Heart right ventricle (tissue), 16 donors: ENCODE results near the gene GPBP1L1. TPM values are rescaled to one million over a fixed set of nuclear protein-coding genes. Genes with fewer than 3 reads are reported as not detected.

ENCODE experiments used
- ATAC-seq, 8 donors: fragments of 200-7000 bp; cut with Tn5 transposase; one replicate each; pipeline ENCODE4 v1.9.1; 2020; ENCODE audit warnings: mild to moderate bottlenecking in 8 of 8, moderate library complexity in 8 of 8, moderate number of reproducible peaks in 1 of 8
- DNase-seq, 2 donors: peaks; one replicate each; pipeline ENCODE4 v3.0.0-alpha.2; 2020
- H3K27ac ChIP-seq, 10 donors: fragments of 200-600 bp; sonication (generic) in 2 of 10; one replicate each; pipeline versions ENCODE4 v1.5.0 to v1.8.0; 2020 to 2022; ENCODE audit warnings: mild to moderate bottlenecking in 3 of 10
- H3K27me3 ChIP-seq, 7 donors: fragments of 200-600 bp; one replicate each; pipeline ENCODE4 v1.8.0; 2021 to 2022; ENCODE audit warnings: mild to moderate bottlenecking in 2 of 7
- H3K36me3 ChIP-seq, 9 donors: fragments of 200-600 bp; sonication (generic) in 1 of 9; one replicate each; pipeline versions ENCODE4 v1.5.0 to v1.8.0; 2020 to 2022; ENCODE audit warnings: mild to moderate bottlenecking in 2 of 9
- H3K4me1 ChIP-seq, 9 donors: fragments of 200-600 bp; sonication (generic) in 1 of 9; one replicate each; pipeline versions ENCODE4 v1.5.0 to v1.8.0; 2020 to 2022; ENCODE audit warnings: mild to moderate bottlenecking in 4 of 9
- H3K4me3 ChIP-seq, 10 donors: fragments of 200-600 bp; sonication (generic) in 2 of 10; one replicate each; pipeline versions ENCODE4 v1.5.0 to v1.8.0; 2020 to 2022; ENCODE audit warnings: mild to moderate bottlenecking in 7 of 10, moderate library complexity in 2 of 10
- H3K9me3 ChIP-seq, 11 donors: fragments of 200-600 bp in 10 of 11; sonication (generic) in 2 of 11; one replicate each; pipeline versions ENCODE4 v1.5.0 to v1.8.0; 2013 to 2022; ENCODE audit warnings: mild to moderate bottlenecking in 2 of 11, control low read depth in 1 of 11, moderate library complexity in 1 of 11
- WGBS, 2 donors: extraction: QIAGEN DNeasy Blood & Tissue Kit; methylation state at CpG; one replicate each; pipeline ENCODE4 v1.1.7; 2013; ENCODE audit warnings: inconsistent platforms in 1 of 2; 5-methylcytosine and 5-hydroxymethylcytosine counted together
- intact Hi-C, 10 donors: fragments of 100-400 bp; cut with DNase I; formaldehyde crosslinking; loops; one replicate each; pipeline versions ENCODE4 v1.11.1 to v1.14.2; 2022
- polyA plus RNA-seq, 2 donors: library from polyadenylated mRNA; stranded (reverse); fragments of 200-250 nt; gene quantifications; one replicate each; pipeline ENCODE4 v1.2.3, GENCODE V29; 2013
- total RNA-seq, 10 donors: library from RNA; stranded (reverse); fragmentation: NEBNext Ultra II Directional in 3 of 10; extraction: Animal tissue kit (Norgen Biotek cat#: 25700) in 3 of 10; gene quantifications; one replicate each; pipeline versions ENCODE4 v1.2.1 to v1.2.4, GENCODE V29; 2021 to 2023
- TF ChIP-seq, protein P1 (sequence below), 9 donors: fragments of 200-600 bp; sonication (generic) in 2 of 9; IDR thresholded peaks; one replicate each; pipeline versions ENCODE4 v1.5.0 to v1.8.0; 2021 to 2022; ENCODE audit warnings: antibody characterized with exemption in 9 of 9, mild to moderate bottlenecking in 5 of 9, moderate library complexity in 1 of 9
- donor health status: Arrhythmogenic right ventricular cardiomyopathy.
- donor health status: ischemic (EF 13 %, LVEDD 7.1; RV severe dilation, severe dysfunction).
- donor health status: healthy with polysubstance abuse.
- donor health status: DM: no; HTN: yes; CAD: no.
- donor health status: DM: no; HTN: no; CAD: no.
- donor health status: ischemic (EF 25% LVEDD 6.9; RV normal size, moderate dysfunction).
- donor health status: ischemic (EF 25% LVEDD 5.7; RV mildly dilated, moderate dysfunction).
- donor health status: healthy.
- donor health status: DM: yes; HTN: yes; CAD: no.
- donor health status: Ischemic cardiomyopathy.
- donor health status: ischemic (EF 35%, LVEDD 5.7; RV mildly dilated, moderate dysfunction).
- donor health status: nonischemic (EF 11% LVEDD 7.7; RV severe dilation, severe dysfunction).
- donor health status: DM: yes; HTN: yes; CAD: no.
- donor health status: PGD.
- donor health status: ischemic (EF 29% LVEDD 5.4; RV normal size, mild dysfunction).
- donor health status: nonischemic (EF 23%, LVEDD 6.1; RV moderate dilation, normal function).

Gene GPBP1L1
- total and polyA plus RNA-seq, 12 donors, result 27.6 to 95.0 (median 81.6) TPM

DNA sequence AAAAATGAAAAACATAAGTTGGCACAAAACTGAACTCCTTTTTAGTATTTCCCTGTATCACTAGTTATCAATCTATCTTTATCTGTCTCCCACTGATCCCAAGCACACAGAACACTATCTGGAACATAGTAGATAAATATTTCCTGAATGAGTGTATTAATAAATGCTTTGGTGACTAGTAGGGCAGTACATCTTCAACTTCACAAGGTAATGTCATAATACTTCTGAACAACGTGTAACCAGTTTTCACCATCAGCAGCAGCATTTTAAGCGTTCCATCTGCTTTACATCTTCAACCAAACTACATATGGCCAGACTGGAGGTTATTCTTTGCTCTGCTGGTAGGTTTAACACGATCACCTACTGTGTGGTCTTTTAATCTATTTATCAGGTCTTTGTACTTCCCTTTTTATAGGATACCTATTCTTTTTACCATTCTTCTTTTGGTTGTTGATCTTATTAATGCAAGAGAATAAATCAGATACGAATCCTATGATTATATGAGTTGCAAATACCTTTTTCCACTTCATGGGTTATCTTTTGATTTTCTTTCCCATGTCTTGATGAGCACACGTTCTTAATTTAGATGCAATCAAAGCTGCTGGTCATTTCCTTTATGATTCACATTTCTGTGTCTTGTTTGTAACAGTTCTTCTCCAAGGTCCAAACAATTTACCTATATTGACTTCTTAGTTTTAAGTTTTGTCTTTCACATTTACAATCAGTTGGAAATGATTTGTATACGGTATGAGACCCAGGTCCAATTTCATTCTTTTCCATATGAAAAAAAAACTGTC is 16.3 kb downstream of the GPBP1L1 start:
- H3K4me1 ChIP-seq, result peaks cover 5 to 97% (median 77%) of the 10 kb centered on the region in 9 donors

DNA sequence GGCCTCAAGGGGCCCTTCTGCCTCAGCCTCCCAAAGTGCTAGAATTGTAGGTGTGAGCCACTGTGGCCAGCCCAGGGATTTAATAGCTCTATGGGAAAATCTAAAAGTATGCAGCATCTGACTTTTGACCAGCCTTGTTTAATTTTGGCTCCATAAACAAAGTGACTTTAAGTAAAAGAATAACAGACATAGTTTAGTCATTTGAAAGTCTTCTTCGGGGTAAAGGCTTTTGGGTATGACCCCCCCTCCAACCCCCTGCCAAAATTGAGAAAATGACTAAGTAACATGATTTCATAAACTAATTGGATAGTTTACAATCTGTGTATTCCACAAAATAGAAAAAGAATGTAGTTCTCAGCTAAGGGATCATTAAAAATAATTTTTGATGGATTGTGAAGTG is 17.0 kb downstream of the GPBP1L1 start:
- Histone ChIP-seq H3K4me1 (peaks cover 5 to 90% (median 70%) of the 10 kb centered on the region in 9 donors), H3K27ac (peak overlapping the region in 1 of 10 donors; percentile 27), H3K27me3 (no peaks in the 10 kb centered on the region), H3K36me3 (peaks cover 0 to 12% (median 0%) of the 10 kb centered on the region in 9 donors), H3K9me3 (no peaks in the 10 kb centered on the region), H3K4me3 (no peak overlapping the region)
- DNase-seq, result no peak
- 59 to 78% methylated on average over 1 of the region's 1 CpG for WGBS, 2 donors
- ATAC-seq, result no peak
- TF ChIP-seq, protein P1, sequence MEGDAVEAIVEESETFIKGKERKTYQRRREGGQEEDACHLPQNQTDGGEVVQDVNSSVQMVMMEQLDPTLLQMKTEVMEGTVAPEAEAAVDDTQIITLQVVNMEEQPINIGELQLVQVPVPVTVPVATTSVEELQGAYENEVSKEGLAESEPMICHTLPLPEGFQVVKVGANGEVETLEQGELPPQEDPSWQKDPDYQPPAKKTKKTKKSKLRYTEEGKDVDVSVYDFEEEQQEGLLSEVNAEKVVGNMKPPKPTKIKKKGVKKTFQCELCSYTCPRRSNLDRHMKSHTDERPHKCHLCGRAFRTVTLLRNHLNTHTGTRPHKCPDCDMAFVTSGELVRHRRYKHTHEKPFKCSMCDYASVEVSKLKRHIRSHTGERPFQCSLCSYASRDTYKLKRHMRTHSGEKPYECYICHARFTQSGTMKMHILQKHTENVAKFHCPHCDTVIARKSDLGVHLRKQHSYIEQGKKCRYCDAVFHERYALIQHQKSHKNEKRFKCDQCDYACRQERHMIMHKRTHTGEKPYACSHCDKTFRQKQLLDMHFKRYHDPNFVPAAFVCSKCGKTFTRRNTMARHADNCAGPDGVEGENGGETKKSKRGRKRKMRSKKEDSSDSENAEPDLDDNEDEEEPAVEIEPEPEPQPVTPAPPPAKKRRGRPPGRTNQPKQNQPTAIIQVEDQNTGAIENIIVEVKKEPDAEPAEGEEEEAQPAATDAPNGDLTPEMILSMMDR (IDR thresholded peaks at IDR 0.05), result no peak
- intact Hi-C loops, result no loop called here

More for the DNA sequence above, 16.3 kb downstream of the GPBP1L1 start:
- TF ChIP-seq, protein P1 (IDR thresholded peaks at IDR 0.05), result no peak
- DNase-seq (no peak), ATAC-seq (no peak)
- no peaks in the 10 kb centered on the region for H3K9me3 ChIP-seq
- no peaks in the 10 kb centered on the region for H3K27me3 ChIP-seq
- H3K4me3 ChIP-seq, result no peak overlapping the region
- 67 to 70% methylated on average over 6 of the region's 6 CpGs for WGBS, 2 donors
- H3K27ac ChIP-seq, result peak overlapping the region in 1 of 10 donors; percentile 27
- H3K36me3 ChIP-seq, result peaks cover 0 to 17% (median 0%) of the 10 kb centered on the region in 9 donors
- intact Hi-C loops, result loop anchor here in 1 of 10 donors (10.0 kb wide), 1 partner anchor 85 kb away; the partner anchor contains the start of gene NASP

DNA sequence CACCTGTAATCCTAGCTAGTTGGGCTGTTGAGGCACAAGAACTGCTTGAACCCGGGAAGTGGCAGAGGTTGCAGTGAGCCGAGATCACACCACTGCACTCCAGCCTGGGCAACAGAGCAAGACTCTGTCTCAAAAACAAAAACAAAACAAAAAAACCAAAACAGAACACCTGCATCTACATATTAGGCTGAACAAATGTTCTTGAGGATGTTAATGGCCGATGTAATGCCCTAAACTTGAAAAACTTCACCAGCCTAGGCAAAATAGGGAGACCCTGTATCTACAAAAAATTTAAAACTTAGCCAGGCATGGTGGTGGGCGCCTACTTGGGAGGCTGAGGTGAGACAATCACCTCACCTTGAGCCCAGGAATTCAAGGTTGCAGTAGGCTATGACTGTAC is 17.8 kb downstream of the GPBP1L1 start:
- Histone ChIP-seq H3K27ac (peak overlapping the region in 1 of 10 donors; percentile 8), H3K9me3 (no peaks in the 10 kb centered on the region), H3K27me3 (no peaks in the 10 kb centered on the region), H3K36me3 (peaks cover 0 to 6% (median 0%) of the 10 kb centered on the region in 9 donors), H3K4me3 (no peak overlapping the region), H3K4me1 (peaks cover 2 to 82% (median 61%) of the 10 kb centered on the region in 9 donors)
- TF ChIP-seq, protein P1 (IDR thresholded peaks at IDR 0.05), result no peak
- no peak for ATAC-seq
- intact Hi-C loops, result no loop called here
- 96% methylated on average over 4 of the region's 4 CpGs for WGBS, 2 donors
- DNase-seq, result no peak

DNA sequence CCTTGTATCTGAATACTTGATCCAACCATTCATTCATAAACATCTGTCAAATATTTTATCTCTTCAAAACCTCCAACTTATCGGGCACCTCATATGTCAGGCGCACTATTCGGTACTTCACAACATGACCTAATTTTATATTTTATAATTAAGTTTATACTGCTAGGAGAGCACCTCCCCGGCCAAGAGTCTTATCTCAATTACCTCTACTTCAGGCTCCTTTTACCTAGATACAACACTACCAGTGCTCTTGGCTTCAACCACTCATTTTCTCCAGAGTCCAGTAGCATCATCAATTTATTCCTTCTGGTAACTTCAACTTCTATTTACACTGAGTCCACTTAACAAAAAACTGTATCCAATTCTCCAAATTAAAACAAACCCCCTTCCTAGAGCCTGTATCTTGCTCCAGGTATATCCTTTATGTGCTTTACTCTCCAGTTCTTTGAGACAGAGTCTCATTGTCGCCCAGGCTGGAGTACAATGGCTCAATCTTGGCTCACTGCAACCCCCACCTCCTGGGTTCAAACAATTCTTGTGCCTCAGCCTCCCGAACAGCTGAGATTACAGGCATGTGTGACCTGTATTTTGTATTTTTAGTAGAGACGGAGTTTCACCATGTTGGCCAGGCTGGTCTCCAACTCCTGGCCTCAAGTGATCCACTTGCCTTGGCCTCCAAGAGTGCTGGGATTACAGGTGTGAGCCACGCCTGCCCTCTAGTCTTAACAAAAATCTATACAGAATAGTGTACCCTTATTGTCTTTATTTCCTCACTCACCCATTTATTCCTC is 18.8 kb downstream of the GPBP1L1 start:
- ATAC-seq, result peak in 1 of 8 donors; percentile 31
- Histone ChIP-seq H3K36me3 (peaks cover 0 to 6% (median 0%) of the 10 kb centered on the region in 9 donors), H3K4me3 (no peak overlapping the region), H3K4me1 (peaks cover 2 to 79% (median 62%) of the 10 kb centered on the region in 9 donors), H3K9me3 (no peaks in the 10 kb centered on the region), H3K27me3 (no peaks in the 10 kb centered on the region), H3K27ac (peak overlapping the region in 1 of 10 donors; percentile 4)
- TF ChIP-seq, protein P1 (IDR thresholded peaks at IDR 0.05), result no peak
- intact Hi-C loops, result no loop called here
- WGBS, 2 donors, result 62 to 77% methylated on average over 8 of the region's 8 CpGs
- no peak for DNase-seq
